NT2/D1 (cell line): ENCODE results near the gene CFAP206.

Experiments used
- SUZ12 ChIP-seq: IDR thresholded peaks from 2 replicates; pipeline ENCODE4 v1.6.1; 2011; ENCODE audit not compliant: insufficient read length, insufficient read depth; ENCODE audit errors: extremely low read depth
- YY1 ChIP-seq: IDR thresholded peaks from 2 replicates; pipeline ENCODE4 v1.6.1; 2011; ENCODE audit not compliant: insufficient read length, insufficient read depth
- ZNF274 ChIP-seq: IDR thresholded peaks from 2 replicates; pipeline ENCODE4 v1.6.1; 2011; ENCODE audit warnings: mild to moderate bottlenecking, low read depth, low read length

DNA sequence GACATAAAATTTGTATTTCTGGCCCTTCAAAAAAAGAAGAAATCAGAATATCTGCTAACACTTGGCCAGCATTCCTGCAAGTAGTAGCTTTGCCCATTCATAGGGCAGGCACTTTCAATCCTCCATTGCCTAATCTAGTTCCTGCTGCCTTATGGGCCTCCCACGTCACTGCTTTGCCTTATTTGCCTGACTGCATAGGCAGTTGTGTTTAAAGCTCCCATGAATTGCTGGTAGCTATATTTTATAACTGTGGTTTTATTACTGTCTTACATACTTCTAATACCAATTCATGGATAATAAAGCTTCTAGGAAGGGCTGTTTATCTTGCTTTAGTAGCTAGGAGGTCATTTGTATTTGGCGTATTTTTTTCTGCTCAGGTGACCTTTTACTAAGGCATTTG, 57.3 kb downstream of the CFAP206 start:
- TF ChIP-seq YY1 (no peak), SUZ12 (no peak), ZNF274 (no peak)
